OCI-LY7 (cell line): ENCODE measurements around the gene ULK4.

Source experiments
- CTCF ChIP-seq: fragments of 200-600 bp; sonication (generic); conservative IDR thresholded peaks from 2 replicates; pipeline ENCODE4 v1.5.1; 2014; ENCODE audit warnings: mild to moderate bottlenecking, antibody characterized with exemption, low read length, moderate library complexity, mixed read lengths
- EZH2phosphoT487 ChIP-seq: fragments of 200-600 bp; sonication (generic); IDR thresholded peaks from 2 replicates; pipeline ENCODE4 v1.6.1; 2018; ENCODE audit warnings: low read depth, borderline replicate concordance, mild to moderate bottlenecking, mixed run types, antibody characterized with exemption, low read length, moderate library complexity, mixed read lengths

GRCh38 chr3:41207355-41207754, 754.5 kb downstream of the ULK4 start:
- no peak for TF ChIP-seq CTCF
- no peak for TF ChIP-seq EZH2phosphoT487
